Fibroblast of pulmonary artery (primary cell): Measurements from ENCODE around the gene KRT17.

ENCODE experiments used
- DNase-seq: peaks from one replicate; pipeline ENCODE4 v3.0.0-alpha.2; 2010; ENCODE audit warnings: low read depth
- H3K4me3 ChIP-seq: replicated peaks from 2 replicates; pipeline ENCODE4 v1.5.1; 2011; ENCODE audit warnings: low read depth, mild to moderate bottlenecking, control low read depth, low read length, moderate library complexity
- TF ChIP-seq, protein P1 (sequence below): IDR thresholded peaks from 2 replicates; pipeline ENCODE4 v1.5.1; 2011; ENCODE audit warnings: mild to moderate bottlenecking, control low read depth, low read length, inconsistent platforms; ENCODE audit errors: missing control alignments

Gene KRT17

GRCh38 chr17:41624208-41625101 lies at the start of gene KRT17:
KRT17 (minus strand) TSS chr17:41624575; CDS start chr17:41624509, 66 bp downstream.
- DNase-seq = no peak
- H3K4me3 ChIP-seq = no peak within 1 kb of the TSS
- TF ChIP-seq, protein P1, sequence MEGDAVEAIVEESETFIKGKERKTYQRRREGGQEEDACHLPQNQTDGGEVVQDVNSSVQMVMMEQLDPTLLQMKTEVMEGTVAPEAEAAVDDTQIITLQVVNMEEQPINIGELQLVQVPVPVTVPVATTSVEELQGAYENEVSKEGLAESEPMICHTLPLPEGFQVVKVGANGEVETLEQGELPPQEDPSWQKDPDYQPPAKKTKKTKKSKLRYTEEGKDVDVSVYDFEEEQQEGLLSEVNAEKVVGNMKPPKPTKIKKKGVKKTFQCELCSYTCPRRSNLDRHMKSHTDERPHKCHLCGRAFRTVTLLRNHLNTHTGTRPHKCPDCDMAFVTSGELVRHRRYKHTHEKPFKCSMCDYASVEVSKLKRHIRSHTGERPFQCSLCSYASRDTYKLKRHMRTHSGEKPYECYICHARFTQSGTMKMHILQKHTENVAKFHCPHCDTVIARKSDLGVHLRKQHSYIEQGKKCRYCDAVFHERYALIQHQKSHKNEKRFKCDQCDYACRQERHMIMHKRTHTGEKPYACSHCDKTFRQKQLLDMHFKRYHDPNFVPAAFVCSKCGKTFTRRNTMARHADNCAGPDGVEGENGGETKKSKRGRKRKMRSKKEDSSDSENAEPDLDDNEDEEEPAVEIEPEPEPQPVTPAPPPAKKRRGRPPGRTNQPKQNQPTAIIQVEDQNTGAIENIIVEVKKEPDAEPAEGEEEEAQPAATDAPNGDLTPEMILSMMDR = no peak

DNA sequence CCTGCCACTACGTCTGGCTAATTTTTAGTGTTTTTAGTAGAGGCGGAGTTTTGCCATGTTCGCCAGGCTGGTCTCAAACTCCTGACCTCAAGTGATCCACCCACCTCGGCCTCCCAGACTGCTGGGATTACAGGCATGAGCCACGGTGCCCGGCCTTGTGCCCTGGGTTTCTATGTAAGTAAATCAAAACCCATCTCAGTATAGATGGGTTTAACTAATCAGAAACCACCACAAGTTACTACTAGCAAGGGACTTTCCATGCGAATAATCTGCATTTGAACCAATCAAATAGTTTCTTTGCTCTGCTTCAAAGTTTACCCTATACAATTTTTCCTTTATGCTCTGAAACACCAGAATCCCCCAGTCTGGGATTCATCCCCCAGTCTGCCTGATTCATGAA lies 47.8 kb upstream of the KRT17 start:
- no peak for DNase-seq
- H3K4me3 ChIP-seq = no peak overlapping the region
- TF ChIP-seq, protein P1 = no peak

- TF ChIP-seq, protein P1 = no peak
- H3K4me3 ChIP-seq = no peak overlapping the region
- DNase-seq = no peak
Measured at GRCh38 chr17:41667280-41668041, 43.1 kb upstream of the KRT17 start.

GRCh38 chr17:41666708-41667279 lies 42.4 kb upstream of the KRT17 start:
- TF ChIP-seq, protein P1 = peak; percentile 88
- H3K4me3 ChIP-seq = peak overlapping the region; percentile 47
- peak; percentile 75 for DNase-seq

DNA sequence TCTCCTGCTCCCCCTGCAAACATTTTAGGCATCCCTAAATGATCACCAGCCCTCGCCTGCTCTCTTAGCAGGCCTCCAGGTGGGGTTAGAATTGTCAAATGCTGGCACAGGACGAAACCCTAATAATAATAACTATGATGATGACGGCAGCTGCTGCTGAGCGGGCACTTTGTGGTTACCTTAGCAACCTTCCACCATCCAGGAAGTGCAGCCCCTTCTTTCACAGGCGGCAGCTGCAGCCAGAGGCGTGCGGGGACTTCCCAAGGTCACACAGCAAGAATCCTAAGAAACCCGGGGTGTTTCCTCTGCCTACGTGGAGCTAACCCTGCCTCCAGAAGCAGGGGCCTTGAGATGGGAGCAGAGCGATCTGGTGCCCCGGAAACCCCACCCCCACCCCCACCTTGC lies 41.9 kb upstream of the KRT17 start:
- peak; percentile 59 for DNase-seq
- TF ChIP-seq, protein P1 = no peak
- H3K4me3 ChIP-seq = peak overlapping the region; percentile 24

DNA sequence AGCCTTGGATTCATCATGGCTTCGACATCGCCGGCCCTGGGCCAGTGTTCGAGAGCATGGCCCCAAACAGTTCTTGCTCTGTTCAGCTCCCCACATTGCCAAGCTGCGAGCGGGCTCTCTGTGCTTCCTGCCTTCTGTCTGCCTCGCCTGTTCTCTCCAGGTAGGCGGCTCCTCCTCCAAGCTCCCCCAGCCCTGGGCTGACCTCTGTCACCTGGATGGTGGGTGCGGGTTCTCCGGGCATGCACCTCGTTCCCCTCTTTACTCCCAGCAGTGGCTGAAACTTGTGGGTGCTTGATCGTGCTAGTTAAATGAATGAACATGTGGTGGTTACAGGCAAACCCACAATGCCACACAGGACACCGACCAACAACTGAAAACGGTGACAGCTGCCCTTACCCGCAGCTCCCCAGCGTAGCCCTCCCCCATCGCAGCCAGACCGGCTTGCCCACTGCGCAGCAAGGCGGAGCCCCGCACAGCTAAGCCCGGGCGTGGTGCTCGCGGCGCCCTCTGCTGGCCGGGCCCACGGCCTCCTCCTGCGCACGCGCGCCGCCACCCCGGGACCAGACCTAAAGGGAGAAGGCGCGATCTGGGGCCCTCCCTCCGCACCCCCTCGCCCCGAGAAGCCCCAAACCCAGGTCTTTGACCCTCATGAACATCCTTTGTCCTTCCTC lies 41.3 kb upstream of the KRT17 start:
- DNase-seq = peak; percentile 81
- H3K4me3 ChIP-seq = peak overlapping the region; percentile 53
- TF ChIP-seq, protein P1 = peak; percentile 50
